HepG2 (cell line): ENCODE results near the gene ZBTB47. TPM values are rescaled to one million over a fixed set of nuclear protein-coding genes. Genes with fewer than 3 reads are reported as not detected.

Experiments used
- CHCHD3 ChIP-seq: sonication (generic); formaldehyde crosslinking; IDR thresholded peaks from 2 replicates; pipeline ENCODE4 v1.8.0; 2022; ENCODE audit warnings: mild to moderate bottlenecking, missing genetic modification reagents, moderate library complexity
- ESRRA ChIP-seq: sonication (generic); formaldehyde crosslinking; IDR thresholded peaks from 2 replicates; pipeline ENCODE4 v1.5.1; 2020; ENCODE audit warnings: mild to moderate bottlenecking, low read depth, missing genetic modification reagents
- IRX3 ChIP-seq: sonication (generic); formaldehyde crosslinking; IDR thresholded peaks from 2 replicates; pipeline ENCODE4 v1.8.1; 2023; ENCODE audit warnings: mild to moderate bottlenecking, low read depth, missing genetic modification reagents, borderline replicate concordance
- JDP2 ChIP-seq: sonication (generic); formaldehyde crosslinking; IDR thresholded peaks from 2 replicates; pipeline ENCODE4 v1.8.1; 2022; ENCODE audit warnings: missing genetic modification reagents, borderline replicate concordance
- MTF2 ChIP-seq: sonication (generic); formaldehyde crosslinking; IDR thresholded peaks from 2 replicates; pipeline ENCODE4 v1.5.0; 2020; ENCODE audit warnings: missing genetic modification reagents, borderline replicate concordance
- PAX8 ChIP-seq: sonication (generic); formaldehyde crosslinking; IDR thresholded peaks from 2 replicates; pipeline ENCODE4 v1.8.0; 2022; ENCODE audit warnings: mild to moderate bottlenecking, missing genetic modification reagents, borderline replicate concordance
- RXRA ChIP-seq: sonication (generic); formaldehyde crosslinking; IDR thresholded peaks from 2 replicates; pipeline ENCODE4 v1.5.1; 2020; ENCODE audit warnings: missing genetic modification reagents
- SATB2 ChIP-seq: sonication (generic); formaldehyde crosslinking; IDR thresholded peaks from 2 replicates; pipeline ENCODE4 v1.5.0; 2020; ENCODE audit warnings: missing genetic modification reagents
- SRSF4 ChIP-seq: fragments of 200-400 bp; formaldehyde crosslinking; IDR thresholded peaks from one replicate; pipeline ENCODE4 v1.6.1; 2018; ENCODE audit warnings: mild to moderate bottlenecking, low read depth, low read length, moderate library complexity; ENCODE audit not compliant: poor library complexity, severe bottlenecking
- TBX3 ChIP-seq: fragments of 450-650 bp; IDR thresholded peaks from 2 replicates; pipeline ENCODE4 v1.6.1; 2017; ENCODE audit warnings: antibody characterized with exemption, mild to moderate bottlenecking, inconsistent platforms, borderline replicate concordance
- WIZ ChIP-seq: sonication (generic); formaldehyde crosslinking; IDR thresholded peaks from 2 replicates; pipeline ENCODE4 v1.5.1; 2020; ENCODE audit warnings: mild to moderate bottlenecking, missing genetic modification reagents
- ZKSCAN8 ChIP-seq: IDR thresholded peaks from 2 replicates; pipeline ENCODE4 v1.6.1; 2016; ENCODE audit warnings: borderline replicate concordance, missing genetic modification reagents, missing compliant biosample characterization
- ZNF30 ChIP-seq: sonication (generic); formaldehyde crosslinking; IDR thresholded peaks from 2 replicates; pipeline ENCODE4 v1.5.0; 2020; ENCODE audit warnings: mild to moderate bottlenecking, missing genetic modification reagents
- ZNF34 ChIP-seq: sonication (generic); formaldehyde crosslinking; IDR thresholded peaks from 2 replicates; pipeline ENCODE4 v1.4.0; 2020; ENCODE audit warnings: mild to moderate bottlenecking, missing genetic modification reagents, borderline replicate concordance
- ZNF660 ChIP-seq: sonication (generic); formaldehyde crosslinking; IDR thresholded peaks from 2 replicates; pipeline ENCODE4 v1.5.1; 2020; ENCODE audit warnings: mild to moderate bottlenecking, low read depth, missing genetic modification reagents, borderline replicate concordance
- ZNF776 ChIP-seq: sonication (generic); formaldehyde crosslinking; IDR thresholded peaks from 2 replicates; pipeline ENCODE4 v1.4.0; 2020; ENCODE audit warnings: mild to moderate bottlenecking, missing genetic modification reagents
- ZNF878 ChIP-seq: sonication (generic); formaldehyde crosslinking; IDR thresholded peaks from 2 replicates; pipeline ENCODE4 v1.8.1; 2023; ENCODE audit warnings: mild to moderate bottlenecking, missing genetic modification reagents, moderate library complexity
- polyA plus RNA-seq, 8 experiments: library from polyadenylated mRNA; depleted of rRNA in 3 of 8; stranded (reverse) in 7 of 8; unstranded in 1 of 8; fragments of >200 nt; fragmentation: Illumina TruSeq in 4 of 8; extraction: Trizol in 4 of 8; gene quantifications; 2 replicates each; pipeline versions ENCODE4 v1.2.1 to v1.2.3, GENCODE V29; 2011 to 2016; ENCODE audit warnings: low read depth in 4 of 8, missing spikeins in 1 of 8, mixed read lengths in 1 of 8; ENCODE audit not compliant: insufficient read depth in 1 of 8
- total RNA-seq, 5 experiments: library from RNA; depleted of rRNA; stranded (reverse); fragments of >200 nt; fragmentation: Illumina TruSeq; extraction: Trizol; gene quantifications; 2 replicates each; pipeline ENCODE4 v1.2.3, GENCODE V29; 2016; ENCODE audit warnings: low read depth in 1 of 5
- TF ChIP-seq, protein P1 (sequence below): sonication (generic); formaldehyde crosslinking; IDR thresholded peaks from 2 replicates; pipeline ENCODE4 v1.8.1; 2023; ENCODE audit warnings: mild to moderate bottlenecking, inconsistent platforms, moderate library complexity, missing genetic modification reagents, borderline replicate concordance
- TF ChIP-seq, protein P2 (sequence below): sonication (generic); formaldehyde crosslinking; IDR thresholded peaks from 2 replicates; pipeline ENCODE4 v1.9.0; 2021; ENCODE audit warnings: missing genetic modification reagents, borderline replicate concordance
- TF ChIP-seq, protein P3 (sequence below): sonication (generic); formaldehyde crosslinking; IDR thresholded peaks from 2 replicates; pipeline ENCODE4 v1.4.0; 2020; ENCODE audit warnings: missing genetic modification reagents
- TF ChIP-seq, protein P4 (sequence below): sonication (generic); formaldehyde crosslinking; IDR thresholded peaks from 2 replicates; pipeline ENCODE4 v1.4.0; 2020; ENCODE audit warnings: low read depth, missing genetic modification reagents

Gene ZBTB47
- total and polyA plus RNA-seq, 2 of the 13 experiments (the other 11 are each of a cell fraction or from before 2014, with no cell fraction given), result 1.5 to 3.1 TPM

DNA sequence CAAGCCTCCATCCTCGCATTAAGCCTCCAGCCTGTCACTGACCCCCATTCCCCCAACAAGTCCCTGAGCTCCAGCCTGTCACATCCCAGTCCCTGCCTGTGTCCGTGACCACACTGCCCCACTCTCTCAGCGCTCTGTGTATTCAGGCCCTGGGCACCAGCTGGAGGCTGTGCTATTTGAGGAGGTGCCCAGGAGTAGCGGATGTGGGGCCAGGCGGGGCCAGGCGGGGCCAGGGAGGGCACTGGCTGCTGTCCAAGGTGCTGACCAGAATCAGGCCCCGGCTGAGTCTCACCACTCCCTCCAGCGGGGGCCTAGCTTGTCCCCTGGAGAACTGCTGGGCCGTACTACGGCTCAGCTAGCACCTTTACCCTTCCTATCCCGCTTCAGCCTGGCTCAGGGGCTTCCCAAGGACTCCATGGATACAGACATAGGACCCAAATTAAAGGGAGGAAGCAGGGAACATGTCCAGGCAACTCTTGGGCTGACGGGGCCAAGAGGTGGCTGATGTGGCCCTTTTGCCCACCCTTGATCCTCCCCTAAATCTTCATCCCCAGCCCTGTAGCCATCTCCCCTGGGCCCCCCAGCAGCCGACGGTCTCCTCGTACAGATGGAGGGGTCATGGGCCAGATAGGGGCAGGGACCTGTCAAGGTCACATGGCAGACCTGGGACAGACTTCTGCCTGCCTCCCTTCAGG, 48.0 kb downstream of the ZBTB47 start (continued):
- TF ChIP-seq ZNF776, result no peak
- TF ChIP-seq ZNF30 (CRISPR knock-in tag), result peak; percentile 45; the same call in 1 of the 2 replicates
- TF ChIP-seq ZNF34 (CRISPR knock-in tag), result no peak
- TF ChIP-seq ZKSCAN8 (CRISPR knock-in tag), result no peak
- TF ChIP-seq SRSF4, result no peak
- TF ChIP-seq, protein P1, sequence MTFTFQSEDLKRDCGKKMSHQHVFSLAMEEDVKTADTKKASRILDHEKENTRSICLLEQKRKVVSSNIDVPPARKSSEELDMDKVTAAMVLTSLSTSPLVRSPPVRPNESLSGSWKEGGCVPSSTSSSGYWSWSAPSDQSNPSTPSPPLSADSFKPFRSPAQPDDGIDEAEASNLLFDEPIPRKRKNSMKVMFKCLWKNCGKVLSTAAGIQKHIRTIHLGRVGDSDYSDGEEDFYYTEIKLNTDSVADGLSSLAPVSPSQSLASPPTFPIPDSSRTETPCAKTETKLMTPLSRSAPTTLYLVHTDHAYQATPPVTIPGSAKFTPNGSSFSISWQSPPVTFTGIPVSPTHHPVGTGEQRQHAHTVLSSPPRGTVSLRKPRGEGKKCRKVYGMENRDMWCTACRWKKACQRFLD (CRISPR knock-in tag), result 0 out of 2 replicates have a peak, but pooled peaks have one; percentile 38
- TF ChIP-seq RXRA (CRISPR knock-in tag), result peak; percentile 44; the same call in 1 of the 2 replicates
- TF ChIP-seq PAX8 (CRISPR knock-in tag), result peak; percentile 49; the same call in 1 of the 2 replicates
- no peak for TF ChIP-seq MTF2
- TF ChIP-seq, protein P2, sequence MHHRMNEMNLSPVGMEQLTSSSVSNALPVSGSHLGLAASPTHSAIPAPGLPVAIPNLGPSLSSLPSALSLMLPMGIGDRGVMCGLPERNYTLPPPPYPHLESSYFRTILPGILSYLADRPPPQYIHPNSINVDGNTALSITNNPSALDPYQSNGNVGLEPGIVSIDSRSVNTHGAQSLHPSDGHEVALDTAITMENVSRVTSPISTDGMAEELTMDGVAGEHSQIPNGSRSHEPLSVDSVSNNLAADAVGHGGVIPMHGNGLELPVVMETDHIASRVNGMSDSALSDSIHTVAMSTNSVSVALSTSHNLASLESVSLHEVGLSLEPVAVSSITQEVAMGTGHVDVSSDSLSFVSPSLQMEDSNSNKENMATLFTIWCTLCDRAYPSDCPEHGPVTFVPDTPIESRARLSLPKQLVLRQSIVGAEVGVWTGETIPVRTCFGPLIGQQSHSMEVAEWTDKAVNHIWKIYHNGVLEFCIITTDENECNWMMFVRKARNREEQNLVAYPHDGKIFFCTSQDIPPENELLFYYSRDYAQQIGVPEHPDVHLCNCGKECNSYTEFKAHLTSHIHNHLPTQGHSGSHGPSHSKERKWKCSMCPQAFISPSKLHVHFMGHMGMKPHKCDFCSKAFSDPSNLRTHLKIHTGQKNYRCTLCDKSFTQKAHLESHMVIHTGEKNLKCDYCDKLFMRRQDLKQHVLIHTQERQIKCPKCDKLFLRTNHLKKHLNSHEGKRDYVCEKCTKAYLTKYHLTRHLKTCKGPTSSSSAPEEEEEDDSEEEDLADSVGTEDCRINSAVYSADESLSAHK, result peak; percentile 93; the same call in 1 of the 2 replicates
- no peak for TF ChIP-seq TBX3
- peak; percentile 90 for TF ChIP-seq WIZ (CRISPR knock-in tag)
- no peak for TF ChIP-seq IRX3 (CRISPR knock-in tag)
- TF ChIP-seq, protein P3, sequence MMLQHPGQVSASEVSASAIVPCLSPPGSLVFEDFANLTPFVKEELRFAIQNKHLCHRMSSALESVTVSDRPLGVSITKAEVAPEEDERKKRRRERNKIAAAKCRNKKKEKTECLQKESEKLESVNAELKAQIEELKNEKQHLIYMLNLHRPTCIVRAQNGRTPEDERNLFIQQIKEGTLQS (CRISPR knock-in tag), result peak; percentile 63
- 0 out of 2 replicates have a peak, but pooled peaks have one; percentile 32 for TF ChIP-seq ESRRA
- TF ChIP-seq JDP2 (CRISPR knock-in tag), result no peak
- TF ChIP-seq, protein P4, sequence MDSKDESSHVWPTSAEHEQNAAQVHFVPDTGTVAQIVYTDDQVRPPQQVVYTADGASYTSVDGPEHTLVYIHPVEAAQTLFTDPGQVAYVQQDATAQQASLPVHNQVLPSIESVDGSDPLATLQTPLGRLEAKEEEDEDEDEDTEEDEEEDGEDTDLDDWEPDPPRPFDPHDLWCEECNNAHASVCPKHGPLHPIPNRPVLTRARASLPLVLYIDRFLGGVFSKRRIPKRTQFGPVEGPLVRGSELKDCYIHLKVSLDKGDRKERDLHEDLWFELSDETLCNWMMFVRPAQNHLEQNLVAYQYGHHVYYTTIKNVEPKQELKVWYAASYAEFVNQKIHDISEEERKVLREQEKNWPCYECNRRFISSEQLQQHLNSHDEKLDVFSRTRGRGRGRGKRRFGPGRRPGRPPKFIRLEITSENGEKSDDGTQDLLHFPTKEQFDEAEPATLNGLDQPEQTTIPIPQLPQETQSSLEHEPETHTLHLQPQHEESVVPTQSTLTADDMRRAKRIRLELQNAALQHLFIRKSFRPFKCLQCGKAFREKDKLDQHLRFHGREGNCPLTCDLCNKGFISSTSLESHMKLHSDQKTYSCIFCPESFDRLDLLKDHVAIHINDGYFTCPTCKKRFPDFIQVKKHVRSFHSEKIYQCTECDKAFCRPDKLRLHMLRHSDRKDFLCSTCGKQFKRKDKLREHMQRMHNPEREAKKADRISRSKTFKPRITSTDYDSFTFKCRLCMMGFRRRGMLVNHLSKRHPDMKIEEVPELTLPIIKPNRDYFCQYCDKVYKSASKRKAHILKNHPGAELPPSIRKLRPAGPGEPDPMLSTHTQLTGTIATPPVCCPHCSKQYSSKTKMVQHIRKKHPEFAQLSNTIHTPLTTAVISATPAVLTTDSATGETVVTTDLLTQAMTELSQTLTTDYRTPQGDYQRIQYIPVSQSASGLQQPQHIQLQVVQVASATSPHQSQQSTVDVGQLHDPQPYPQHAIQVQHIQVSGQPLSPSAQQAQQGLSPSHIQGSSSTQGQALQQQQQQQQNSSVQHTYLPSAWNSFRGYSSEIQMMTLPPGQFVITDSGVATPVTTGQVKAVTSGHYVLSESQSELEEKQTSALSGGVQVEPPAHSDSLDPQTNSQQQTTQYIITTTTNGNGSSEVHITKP (CRISPR knock-in tag), result peak; percentile 48; the same call in 1 of the 2 replicates
- no peak for TF ChIP-seq ZNF660 (CRISPR knock-in tag)
- TF ChIP-seq CHCHD3, result peak; percentile 83; the same call in 1 of the 2 replicates
- peak; percentile 82 for TF ChIP-seq SATB2 (CRISPR knock-in tag)
- TF ChIP-seq ZNF878 (CRISPR knock-in tag), result 0 out of 2 replicates have a peak, but pooled peaks have one; percentile 26
